ENCODE data around the gene DGKH. TPM values are rescaled to one million over a fixed set of nuclear protein-coding genes. Genes with fewer than 3 reads are reported as not detected.

DGKH gene
- total and polyA plus RNA-seq, 2 of the 13 experiments (the other 11 are each of a cell fraction or from before 2014, with no cell fraction given), result 0.01 to 0.13 TPM

DNA sequence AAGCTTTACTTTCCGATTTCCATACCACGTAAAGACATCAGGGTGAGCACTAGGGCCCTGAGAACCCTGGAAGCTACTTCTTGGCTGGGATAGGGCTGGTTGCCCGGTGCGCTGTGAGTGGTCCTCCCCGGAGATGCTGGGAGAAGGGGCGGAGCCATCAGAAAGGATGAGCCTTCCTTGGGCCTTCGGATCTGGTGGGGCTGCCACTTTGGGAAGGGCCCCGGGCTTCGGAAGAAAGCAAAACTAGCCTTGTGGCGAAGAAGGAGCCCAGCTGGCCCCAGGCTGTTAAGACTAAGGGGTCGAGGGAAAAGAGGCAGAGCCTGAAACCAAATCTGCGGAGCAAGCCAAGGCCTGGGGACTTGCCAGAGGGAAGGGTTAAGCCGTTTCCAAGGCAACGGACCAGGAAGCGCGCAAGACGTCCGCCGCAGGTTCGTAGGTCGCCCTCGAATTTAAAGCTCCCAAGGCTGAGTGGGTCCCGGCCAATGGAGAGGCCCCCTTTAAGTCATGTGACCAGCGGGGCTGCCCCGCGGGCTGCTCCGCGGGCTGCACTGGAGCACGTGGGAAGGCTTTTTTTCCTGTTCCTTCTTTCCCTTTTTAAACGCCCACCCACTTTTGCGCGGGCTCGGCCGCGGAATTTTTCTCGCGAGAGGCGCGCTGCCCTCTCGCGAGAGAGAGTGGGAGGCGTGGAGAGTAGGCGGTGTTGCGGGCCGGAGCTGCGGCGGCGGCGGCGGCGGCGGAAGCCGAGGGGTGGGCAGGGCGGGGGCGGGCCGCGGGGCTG lies 223.1 kb downstream of the DGKH start (continued):
- TF ChIP-seq KDM5B (CRISPR knock-in tag; IDR thresholded peaks at IDR 0.05; ENCODE audit: borderline replicate concordance) (peak; percentile 79), FOXJ3 (CRISPR knock-in tag; IDR thresholded peaks at IDR 0.05; ENCODE audit: borderline replicate concordance) (0 out of 2 replicates have a peak, but pooled peaks have one; percentile 33), FOXC1 (CRISPR knock-in tag; IDR thresholded peaks at IDR 0.05; ENCODE audit: borderline replicate concordance) (peak; percentile 68; the same call in 1 of the 2 replicates), TMF1 (CRISPR knock-in tag; IDR thresholded peaks at IDR 0.05; ENCODE audit: low read depth) (peak; percentile 74; the same call in 1 of the 2 replicates), KLF16 (CRISPR knock-in tag; IDR thresholded peaks at IDR 0.05) (peak in 1 of 2 experiments; percentile 67; a peak in 2 of 4 replicates), SATB2 (CRISPR knock-in tag; IDR thresholded peaks at IDR 0.05) (peak; percentile 95), SNAPC2 (CRISPR knock-in tag; IDR thresholded peaks at IDR 0.05) (0 out of 2 replicates have a peak, but pooled peaks have one; percentile 68), RORA (CRISPR knock-in tag; IDR thresholded peaks at IDR 0.05) (no peak), THAP11 (CRISPR knock-in tag; IDR thresholded peaks at IDR 0.05) (peak; percentile 74), GABPA (IDR thresholded peaks at IDR 0.05; ENCODE audit: low read depth, low read length) (no peak), GABPA (CRISPR knock-in tag; IDR thresholded peaks at IDR 0.05; ENCODE audit: low read depth) (peak; percentile 68), AKAP8 (CRISPR knock-in tag; IDR thresholded peaks at IDR 0.05) (no peak), ZSCAN21 (CRISPR knock-in tag; IDR thresholded peaks at IDR 0.05; ENCODE audit: borderline replicate concordance) (no peak), SP2 (CRISPR knock-in tag; IDR thresholded peaks at IDR 0.05) (0 out of 2 replicates have a peak, but pooled peaks have one; percentile 8), NKX3-1 (CRISPR knock-in tag; IDR thresholded peaks at IDR 0.05) (peak; percentile 87)
- TF ChIP-seq, protein P1, sequence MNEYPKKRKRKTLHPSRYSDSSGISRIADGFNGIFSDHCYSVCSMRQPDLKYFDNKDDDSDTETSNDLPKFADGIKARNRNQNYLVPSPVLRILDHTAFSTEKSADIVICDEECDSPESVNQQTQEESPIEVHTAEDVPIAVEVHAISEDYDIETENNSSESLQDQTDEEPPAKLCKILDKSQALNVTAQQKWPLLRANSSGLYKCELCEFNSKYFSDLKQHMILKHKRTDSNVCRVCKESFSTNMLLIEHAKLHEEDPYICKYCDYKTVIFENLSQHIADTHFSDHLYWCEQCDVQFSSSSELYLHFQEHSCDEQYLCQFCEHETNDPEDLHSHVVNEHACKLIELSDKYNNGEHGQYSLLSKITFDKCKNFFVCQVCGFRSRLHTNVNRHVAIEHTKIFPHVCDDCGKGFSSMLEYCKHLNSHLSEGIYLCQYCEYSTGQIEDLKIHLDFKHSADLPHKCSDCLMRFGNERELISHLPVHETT (CRISPR knock-in tag; conservative IDR thresholded peaks at IDR 0.05), result peak; percentile 65
- TF ChIP-seq, protein P2, sequence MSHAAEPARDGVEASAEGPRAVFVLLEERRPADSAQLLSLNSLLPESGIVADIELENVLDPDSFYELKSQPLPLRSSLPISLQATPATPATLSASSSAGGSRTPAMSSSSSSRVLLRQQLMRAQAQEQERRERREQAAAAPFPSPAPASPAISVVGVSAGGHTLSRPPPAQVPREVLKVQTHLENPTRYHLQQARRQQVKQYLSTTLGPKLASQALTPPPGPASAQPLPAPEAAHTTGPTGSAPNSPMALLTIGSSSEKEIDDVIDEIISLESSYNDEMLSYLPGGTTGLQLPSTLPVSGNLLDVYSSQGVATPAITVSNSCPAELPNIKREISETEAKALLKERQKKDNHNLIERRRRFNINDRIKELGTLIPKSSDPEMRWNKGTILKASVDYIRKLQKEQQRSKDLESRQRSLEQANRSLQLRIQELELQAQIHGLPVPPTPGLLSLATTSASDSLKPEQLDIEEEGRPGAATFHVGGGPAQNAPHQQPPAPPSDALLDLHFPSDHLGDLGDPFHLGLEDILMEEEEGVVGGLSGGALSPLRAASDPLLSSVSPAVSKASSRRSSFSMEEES (CRISPR knock-in tag; IDR thresholded peaks at IDR 0.05), result peak; percentile 79
- TF ChIP-seq, protein P3, sequence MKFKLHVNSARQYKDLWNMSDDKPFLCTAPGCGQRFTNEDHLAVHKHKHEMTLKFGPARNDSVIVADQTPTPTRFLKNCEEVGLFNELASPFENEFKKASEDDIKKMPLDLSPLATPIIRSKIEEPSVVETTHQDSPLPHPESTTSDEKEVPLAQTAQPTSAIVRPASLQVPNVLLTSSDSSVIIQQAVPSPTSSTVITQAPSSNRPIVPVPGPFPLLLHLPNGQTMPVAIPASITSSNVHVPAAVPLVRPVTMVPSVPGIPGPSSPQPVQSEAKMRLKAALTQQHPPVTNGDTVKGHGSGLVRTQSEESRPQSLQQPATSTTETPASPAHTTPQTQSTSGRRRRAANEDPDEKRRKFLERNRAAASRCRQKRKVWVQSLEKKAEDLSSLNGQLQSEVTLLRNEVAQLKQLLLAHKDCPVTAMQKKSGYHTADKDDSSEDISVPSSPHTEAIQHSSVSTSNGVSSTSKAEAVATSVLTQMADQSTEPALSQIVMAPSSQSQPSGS (CRISPR knock-in tag; IDR thresholded peaks at IDR 0.05), result peak; percentile 18; the same call in 1 of the 2 replicates
